GM23338 (cell line): Measurements from ENCODE around the gene FXR1. TPM values are rescaled to one million over a fixed set of nuclear protein-coding genes. Genes with fewer than 3 reads are reported as not detected.

Source experiments
- ATAC-seq: fragments of 200-7000 bp; cut with Tn5 transposase; 3 replicates; pipeline ENCODE4 v1.9.1; 2020
- DNase-seq: peaks from one replicate; pipeline ENCODE4 v3.0.0-alpha.2; 2015; ENCODE audit warnings: low spot score
- H2AFZ ChIP-seq: fragments of 200-600 bp; sonication (generic); 2 replicates; pipeline ENCODE4 v1.8.0; 2016; ENCODE audit warnings: antibody characterized with exemption, mild to moderate bottlenecking, moderate library complexity
- H3F3A ChIP-seq: fragments of 200-600 bp; sonication (generic); replicated peaks from 2 replicates; pipeline ENCODE4 v1.8.0; 2017; ENCODE audit warnings: antibody characterized with exemption, mixed run types, low read depth
- H3K27ac ChIP-seq: fragments of 200-600 bp; sonication (generic); 2 replicates; pipeline ENCODE4 v1.6.1; 2016; ENCODE audit warnings: low read depth
- H3K27me3 ChIP-seq: fragments of 200-600 bp; sonication (generic); 2 replicates; pipeline ENCODE4 v1.8.0; 2016; ENCODE audit warnings: mild to moderate bottlenecking, mixed run types, moderate library complexity; ENCODE audit not compliant: insufficient read depth
- H3K36me3 ChIP-seq: fragments of 200-600 bp; sonication (generic); 2 replicates; pipeline ENCODE4 v1.8.0; 2016; ENCODE audit warnings: mild to moderate bottlenecking; ENCODE audit not compliant: insufficient read depth
- H3K4me1 ChIP-seq: fragments of 200-600 bp; sonication (generic); 2 replicates; pipeline ENCODE4 v1.8.0; 2016; ENCODE audit warnings: mild to moderate bottlenecking, moderate library complexity; ENCODE audit not compliant: insufficient read depth
- H3K4me2 ChIP-seq: fragments of 200-600 bp; sonication (generic); 2 replicates; pipeline ENCODE4 v1.7.1; 2017; ENCODE audit warnings: mixed run types
- H3K4me3 ChIP-seq: fragments of 200-600 bp; sonication (generic); 2 replicates; pipeline ENCODE4 v1.6.1; 2016; ENCODE audit warnings: mixed run types
- H3K79me2 ChIP-seq: fragments of 200-600 bp; sonication (generic); replicated peaks from 2 replicates; pipeline ENCODE4 v1.8.0; 2017; ENCODE audit warnings: mild to moderate bottlenecking; ENCODE audit not compliant: insufficient read depth
- H3K9me2 ChIP-seq: fragments of 200-600 bp; sonication (generic); 2 replicates; pipeline ENCODE4 v1.8.0; 2017; ENCODE audit not compliant: insufficient read depth
- H4K20me1 ChIP-seq: fragments of 200-600 bp; sonication (generic); replicated peaks from 2 replicates; pipeline ENCODE4 v1.8.0; 2017; ENCODE audit warnings: mild to moderate bottlenecking; ENCODE audit not compliant: insufficient read depth
- H3K27ac Mint-ChIP-seq: 2 replicates; pipeline ENCODE4 v1.8.0; 2020; ENCODE audit warnings: inconsistent platforms, mild to moderate bottlenecking, moderate library complexity, mixed read lengths
- H3K27me3 Mint-ChIP-seq: 3 replicates; pipeline ENCODE4 v1.8.0; 2022; ENCODE audit warnings: low read depth, mild to moderate bottlenecking, moderate library complexity, mixed read lengths, inconsistent platforms; ENCODE audit not compliant: insufficient read depth, poor library complexity
- H3K36me3 Mint-ChIP-seq: 3 replicates; pipeline ENCODE4 v1.8.0; 2021; ENCODE audit warnings: low read depth, mild to moderate bottlenecking, inconsistent platforms, moderate library complexity, mixed read lengths
- H3K4me1 Mint-ChIP-seq: 3 replicates; pipeline ENCODE4 v1.8.0; 2020; ENCODE audit warnings: mild to moderate bottlenecking, inconsistent platforms, mixed read lengths
- H3K4me3 Mint-ChIP-seq: 3 replicates; pipeline ENCODE4 v1.8.0; 2021; ENCODE audit warnings: moderate library complexity, mild to moderate bottlenecking, inconsistent platforms, mixed read lengths
- H3K9me3 Mint-ChIP-seq: 3 replicates; pipeline ENCODE4 v1.8.0; 2020; ENCODE audit warnings: moderate library complexity, mild to moderate bottlenecking, inconsistent platforms, mixed read lengths
- CREB1 ChIP-seq: fragments of 250-450 bp; sonication (Bioruptor Pico); IDR thresholded peaks from 2 replicates; pipeline ENCODE4 v1.5.0; 2020; ENCODE audit warnings: low read depth, mild to moderate bottlenecking, moderate library complexity
- CTCF ChIP-seq, 2 experiments: fragments of 200-600 bp in 1 of 2; sonication (generic) in 1 of 2; conservative IDR thresholded peaks; 2 replicates each; pipeline versions ENCODE4 v1.5.1 to v1.6.1; 2016 to 2017; ENCODE audit warnings: antibody characterized with exemption in 2 of 2, low read depth in 2 of 2, mild to moderate bottlenecking in 2 of 2, moderate library complexity in 1 of 2
- EZH2 ChIP-seq: fragments of 200-600 bp; sonication (generic); IDR thresholded peaks from one replicate; pipeline ENCODE4 v1.8.0; 2017; ENCODE audit warnings: antibody characterized with exemption, mild to moderate bottlenecking, low read depth; ENCODE audit not compliant: unreplicated experiment
- JUNB ChIP-seq: IDR thresholded peaks from one replicate; pipeline ENCODE4 v1.6.1; 2016; ENCODE audit warnings: antibody characterized with exemption; ENCODE audit not compliant: unreplicated experiment
- NANOG ChIP-seq: IDR thresholded peaks from 2 replicates; pipeline ENCODE4 v1.6.1; 2016; ENCODE audit warnings: antibody characterized with exemption, borderline replicate concordance
- POLR2AphosphoS5 ChIP-seq: IDR thresholded peaks from 2 replicates; pipeline ENCODE4 v1.6.1; 2016; ENCODE audit warnings: antibody characterized with exemption, low read depth
- STAT1 ChIP-seq: IDR thresholded peaks from one replicate; pipeline ENCODE4 v1.6.1; 2016; ENCODE audit warnings: antibody characterized with exemption; ENCODE audit not compliant: unreplicated experiment
- ZNF114 ChIP-seq: fragments of 250-450 bp; sonication (Bioruptor Pico); IDR thresholded peaks from 2 replicates; pipeline ENCODE4 v1.5.0; 2020; ENCODE audit warnings: mild to moderate bottlenecking, moderate library complexity
- ZNF331 ChIP-seq: fragments of 250-450 bp; sonication (Bioruptor Pico); IDR thresholded peaks from 2 replicates; pipeline ENCODE4 v1.5.0; 2020; ENCODE audit warnings: low read depth, mild to moderate bottlenecking, moderate library complexity
- polyA plus RNA-seq: library from polyadenylated mRNA; unstranded; fragments of >200 nt; fragmentation: Nextera tagmentation; extraction: Ambion mirVana; gene quantifications from 2 replicates; pipeline ENCODE4 v1.2.1, GENCODE V29; 2016
- total RNA-seq: library from RNA; depleted of rRNA; stranded (reverse); fragments of >200 nt; shearing (Covaris generic); gene quantifications from 2 replicates; pipeline ENCODE4 v1.2.3, GENCODE V29; 2014
- TF ChIP-seq, protein P1 (sequence below): IDR thresholded peaks from one replicate; pipeline ENCODE4 v1.6.1; 2018; ENCODE audit warnings: antibody characterized with exemption; ENCODE audit not compliant: unreplicated experiment
- TF ChIP-seq, protein P2 (sequence below): IDR thresholded peaks from 2 replicates; pipeline ENCODE4 v1.6.1; 2016; ENCODE audit warnings: antibody characterized with exemption

FXR1 gene
- total and polyA plus RNA-seq, 2 experiments from 2014 or later = 136 to 228 TPM

GRCh38 chr3:180923561-180923960 is 11.1 kb downstream of the FXR1 start (continued):
- no peak for TF ChIP-seq EZH2
- TF ChIP-seq CREB1 (CRISPR knock-in tag) = no peak
- TF ChIP-seq, protein P1, sequence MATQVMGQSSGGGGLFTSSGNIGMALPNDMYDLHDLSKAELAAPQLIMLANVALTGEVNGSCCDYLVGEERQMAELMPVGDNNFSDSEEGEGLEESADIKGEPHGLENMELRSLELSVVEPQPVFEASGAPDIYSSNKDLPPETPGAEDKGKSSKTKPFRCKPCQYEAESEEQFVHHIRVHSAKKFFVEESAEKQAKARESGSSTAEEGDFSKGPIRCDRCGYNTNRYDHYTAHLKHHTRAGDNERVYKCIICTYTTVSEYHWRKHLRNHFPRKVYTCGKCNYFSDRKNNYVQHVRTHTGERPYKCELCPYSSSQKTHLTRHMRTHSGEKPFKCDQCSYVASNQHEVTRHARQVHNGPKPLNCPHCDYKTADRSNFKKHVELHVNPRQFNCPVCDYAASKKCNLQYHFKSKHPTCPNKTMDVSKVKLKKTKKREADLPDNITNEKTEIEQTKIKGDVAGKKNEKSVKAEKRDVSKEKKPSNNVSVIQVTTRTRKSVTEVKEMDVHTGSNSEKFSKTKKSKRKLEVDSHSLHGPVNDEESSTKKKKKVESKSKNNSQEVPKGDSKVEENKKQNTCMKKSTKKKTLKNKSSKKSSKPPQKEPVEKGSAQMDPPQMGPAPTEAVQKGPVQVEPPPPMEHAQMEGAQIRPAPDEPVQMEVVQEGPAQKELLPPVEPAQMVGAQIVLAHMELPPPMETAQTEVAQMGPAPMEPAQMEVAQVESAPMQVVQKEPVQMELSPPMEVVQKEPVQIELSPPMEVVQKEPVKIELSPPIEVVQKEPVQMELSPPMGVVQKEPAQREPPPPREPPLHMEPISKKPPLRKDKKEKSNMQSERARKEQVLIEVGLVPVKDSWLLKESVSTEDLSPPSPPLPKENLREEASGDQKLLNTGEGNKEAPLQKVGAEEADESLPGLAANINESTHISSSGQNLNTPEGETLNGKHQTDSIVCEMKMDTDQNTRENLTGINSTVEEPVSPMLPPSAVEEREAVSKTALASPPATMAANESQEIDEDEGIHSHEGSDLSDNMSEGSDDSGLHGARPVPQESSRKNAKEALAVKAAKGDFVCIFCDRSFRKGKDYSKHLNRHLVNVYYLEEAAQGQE = no peak
- TF ChIP-seq CTCF (conservative IDR thresholded peaks at IDR 0.05; ENCODE audit: low read depth in 2 of 2) = no peak
- TF ChIP-seq POLR2AphosphoS5 = no peak

DNA sequence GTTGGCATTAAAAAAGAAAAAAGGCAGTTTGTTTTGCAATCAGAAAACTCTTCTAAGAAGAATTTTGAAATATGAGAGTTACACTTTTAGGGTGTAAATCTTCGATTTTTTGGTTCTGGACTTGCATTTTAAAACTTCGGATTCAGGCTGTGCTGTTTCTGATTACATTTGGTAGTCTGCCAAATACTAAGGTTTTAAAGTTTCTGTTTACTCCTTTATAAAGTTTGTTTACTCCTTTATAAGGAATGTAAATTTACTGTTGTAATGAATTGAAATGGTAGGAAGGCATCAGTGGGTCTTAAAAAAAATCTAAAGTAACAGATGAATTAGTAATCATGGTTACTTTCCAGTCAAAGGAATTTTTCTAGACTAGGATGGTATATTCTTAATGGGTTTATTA is 14.1 kb downstream of the FXR1 start:
- peaks cover 19% of the 10 kb centered on the region for H3K36me3 Mint-ChIP-seq
- H2AFZ ChIP-seq = no peak overlapping the region
- H3K27me3 ChIP-seq = no peaks in the 10 kb centered on the region
- no peak overlapping the region for H3K27ac Mint-ChIP-seq
- peaks cover 45% of the 10 kb centered on the region for H3K4me1 Mint-ChIP-seq
- H3K9me3 Mint-ChIP-seq = no peaks in the 10 kb centered on the region
- peaks cover 100% of the 10 kb centered on the region for H3K79me2 ChIP-seq
- no peak overlapping the region for H3K4me3 Mint-ChIP-seq
- H3K36me3 ChIP-seq = no peaks in the 10 kb centered on the region
- H3K4me3 ChIP-seq = no peak overlapping the region
- H3K9me2 ChIP-seq = no peaks in the 10 kb centered on the region
- H3K4me2 ChIP-seq = no peak overlapping the region
- H4K20me1 ChIP-seq = peaks cover 84% of the 10 kb centered on the region
- H3K27ac ChIP-seq = no peak overlapping the region
- no peak for ATAC-seq
- no peak for DNase-seq
- H3K27me3 Mint-ChIP-seq = no peaks in the 10 kb centered on the region
- no peaks in the 10 kb centered on the region for H3F3A ChIP-seq
- peaks cover 44% of the 10 kb centered on the region for H3K4me1 ChIP-seq
- TF ChIP-seq POLR2AphosphoS5 (no peak), ZNF331 (CRISPR knock-in tag) (no peak), CTCF (conservative IDR thresholded peaks at IDR 0.05; ENCODE audit: low read depth in 2 of 2) (no peak), EZH2 (no peak), NANOG (no peak), STAT1 (no peak), JUNB (no peak), ZNF114 (CRISPR knock-in tag) (no peak), CREB1 (CRISPR knock-in tag) (no peak)
- TF ChIP-seq, protein P2, sequence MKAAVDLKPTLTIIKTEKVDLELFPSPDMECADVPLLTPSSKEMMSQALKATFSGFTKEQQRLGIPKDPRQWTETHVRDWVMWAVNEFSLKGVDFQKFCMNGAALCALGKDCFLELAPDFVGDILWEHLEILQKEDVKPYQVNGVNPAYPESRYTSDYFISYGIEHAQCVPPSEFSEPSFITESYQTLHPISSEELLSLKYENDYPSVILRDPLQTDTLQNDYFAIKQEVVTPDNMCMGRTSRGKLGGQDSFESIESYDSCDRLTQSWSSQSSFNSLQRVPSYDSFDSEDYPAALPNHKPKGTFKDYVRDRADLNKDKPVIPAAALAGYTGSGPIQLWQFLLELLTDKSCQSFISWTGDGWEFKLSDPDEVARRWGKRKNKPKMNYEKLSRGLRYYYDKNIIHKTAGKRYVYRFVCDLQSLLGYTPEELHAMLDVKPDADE = no peak
- TF ChIP-seq, protein P1 = no peak
